ENCODE measurements around the gene SLC22A16. TPM values are rescaled to one million over a fixed set of nuclear protein-coding genes. Genes with fewer than 3 reads are reported as not detected.

The SLC22A16 gene
- total and polyA plus RNA-seq, 10 of the 15 experiments (the other 5 are each of a cell fraction or from before 2014, with no cell fraction given) = not detected

GRCh38 chr6:110389689-110390382 lies 86.6 kb downstream of the SLC22A16 start (continued):
- TF ChIP-seq NFXL1 (IDR thresholded peaks at IDR 0.05; ENCODE audit: borderline replicate concordance) = no peak
- TF ChIP-seq MEF2B (IDR thresholded peaks at IDR 0.05; ENCODE audit: partially characterized antibody, poor library complexity, severe bottlenecking) = no peak
- TF ChIP-seq BCLAF1 (IDR thresholded peaks at IDR 0.05) = no peak
- no peak for TF ChIP-seq TCF3 (IDR thresholded peaks at IDR 0.05; ENCODE audit: borderline replicate concordance, insufficient read depth, low read depth, low read length)
- TF ChIP-seq RELB (IDR thresholded peaks at IDR 0.05; ENCODE audit: low read depth) = no peak
- no peak for TF ChIP-seq ATF3 (IDR thresholded peaks at IDR 0.05; ENCODE audit: borderline replicate concordance, extremely low read depth, low read depth, low read length)
- TF ChIP-seq BHLHE40 (IDR thresholded peaks at IDR 0.05; ENCODE audit: borderline replicate concordance in 1 of 2, low read depth in 2 of 2, low read length in 1 of 2) = no peak
- TF ChIP-seq STAT3 (IDR thresholded peaks at IDR 0.05; ENCODE audit: low read depth, low read length) = no peak
- TF ChIP-seq LARP7 (IDR thresholded peaks at IDR 0.05) = no peak
- no peak for TF ChIP-seq SIN3A (IDR thresholded peaks at IDR 0.05; ENCODE audit: low read depth, low read length)
- TF ChIP-seq PAX5 (IDR thresholded peaks at IDR 0.05; ENCODE audit: borderline replicate concordance, low read depth, low read length) = no peak
- TF ChIP-seq CBFB (IDR thresholded peaks at IDR 0.05; ENCODE audit: low read depth) = no peak

Measured in GM12878 (cell line).